Measurements from ENCODE around the gene GEMIN8.
A peak's percentile ranks its signal among the peaks of the same experiment; 100 is the strongest.

Gene GEMIN8

GRCh38 chrX:14014526-14014925 lies 15.2 kb downstream of the GEMIN8 start:
- no peak for DNase-seq

DNA sequence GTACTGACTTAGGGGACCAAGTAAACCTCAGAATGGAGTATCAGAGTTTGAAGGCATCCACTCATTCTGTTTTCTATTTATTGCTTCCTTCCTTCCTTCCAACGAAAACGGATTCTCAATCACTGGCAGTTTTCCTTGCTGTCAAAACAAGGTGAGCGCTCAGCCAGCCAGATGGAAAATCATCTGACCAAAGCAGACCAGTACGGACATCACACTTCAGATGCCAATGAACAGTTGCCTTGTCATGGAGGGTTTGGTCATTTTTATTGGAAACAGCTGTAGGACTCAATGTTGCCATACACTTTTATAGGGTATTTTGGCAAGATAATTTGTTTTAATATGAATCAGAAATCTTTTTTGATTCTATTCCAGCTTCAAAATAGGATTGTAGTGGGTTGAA lies 16.6 kb downstream of the GEMIN8 start:
- no peak for DNase-seq

DNA sequence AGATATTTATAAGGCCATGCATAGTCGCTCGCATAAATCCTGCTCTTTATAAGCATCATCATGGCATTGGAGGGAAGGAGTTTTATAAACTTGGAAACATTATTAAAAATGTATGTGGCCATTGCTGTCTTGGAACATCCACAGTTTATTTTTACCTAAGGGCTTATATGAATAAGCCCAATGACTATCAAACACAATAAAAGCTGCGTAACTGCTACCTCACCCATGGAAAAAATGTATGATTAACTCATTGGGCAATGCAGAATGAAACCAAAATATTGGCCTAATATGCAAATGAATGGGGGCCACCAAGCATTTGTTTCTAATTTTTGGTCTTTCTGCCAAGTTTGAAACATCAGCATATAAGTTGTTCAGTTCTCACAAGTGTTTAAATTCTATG lies 19.1 kb downstream of the GEMIN8 start:
- DNase-seq, result no peak

DNA sequence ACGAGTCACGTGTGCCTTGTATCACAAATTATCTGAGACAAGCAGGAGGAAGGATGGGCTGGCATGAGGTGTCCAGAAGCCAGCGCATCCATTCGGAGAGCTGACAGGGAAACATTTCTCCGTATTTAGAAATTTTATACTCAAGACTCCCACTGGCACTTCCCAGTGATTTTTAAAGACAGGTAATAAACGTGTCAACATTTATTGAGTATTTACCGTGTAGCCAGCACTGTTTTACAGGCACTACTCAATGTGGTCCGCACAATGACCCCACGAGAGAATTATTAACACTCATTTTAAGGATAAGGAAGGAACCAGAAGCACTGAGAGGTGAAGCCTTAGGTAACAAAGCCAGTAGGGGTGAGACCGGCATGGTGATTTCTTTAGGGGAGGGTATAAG lies 23.2 kb downstream of the GEMIN8 start:
- DNase-seq, result no peak

DNA sequence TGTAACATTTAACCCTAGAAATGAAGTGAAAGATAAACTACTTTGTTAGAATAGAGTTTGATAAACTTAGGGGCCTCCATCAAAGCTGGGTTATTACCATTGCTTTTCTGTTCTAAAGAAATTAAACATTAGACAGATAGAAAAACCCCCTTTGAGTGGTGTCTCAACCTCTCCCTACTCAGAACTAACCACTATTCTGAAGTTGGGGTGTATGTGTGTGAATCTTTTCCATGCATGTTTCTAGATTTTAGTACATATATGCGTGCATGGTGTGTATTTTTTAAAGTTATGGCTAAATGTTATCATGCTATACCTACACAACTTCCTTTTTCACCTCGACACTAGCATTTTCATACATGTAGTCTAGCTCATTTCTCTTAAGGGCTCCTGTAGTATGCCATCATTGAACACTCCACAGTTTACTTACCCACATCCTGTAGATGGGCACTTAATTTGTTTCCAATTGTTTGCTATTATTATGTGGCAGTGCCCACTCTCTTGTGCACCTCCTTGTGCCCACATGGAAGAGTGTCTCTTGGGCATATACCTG lies 25.7 kb downstream of the GEMIN8 start:
- DNase-seq, result no peak

DNA sequence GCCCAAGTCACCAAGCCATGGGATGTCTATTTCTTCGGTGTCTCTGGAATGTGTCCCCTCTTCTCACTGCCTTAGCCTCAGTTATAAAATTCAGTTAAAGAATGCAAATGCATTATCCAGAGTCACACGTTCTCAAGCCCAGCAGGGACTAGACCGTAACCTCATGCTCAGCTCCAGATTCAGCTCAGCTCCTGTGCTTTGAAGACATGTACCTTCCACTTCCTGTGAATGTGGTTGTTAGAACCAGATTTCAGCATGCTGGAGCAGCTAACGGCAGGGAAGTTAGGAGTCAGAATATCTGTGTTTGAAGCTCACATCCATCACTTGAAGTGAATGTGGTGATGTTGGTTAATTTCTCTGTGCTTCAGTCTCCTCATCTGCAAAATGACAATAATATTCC lies 26.7 kb downstream of the GEMIN8 start:
- DNase-seq, result no peak

GRCh38 chrX:13996650-13997049 lies 33.0 kb downstream of the GEMIN8 start:
- no peak for DNase-seq

DNA sequence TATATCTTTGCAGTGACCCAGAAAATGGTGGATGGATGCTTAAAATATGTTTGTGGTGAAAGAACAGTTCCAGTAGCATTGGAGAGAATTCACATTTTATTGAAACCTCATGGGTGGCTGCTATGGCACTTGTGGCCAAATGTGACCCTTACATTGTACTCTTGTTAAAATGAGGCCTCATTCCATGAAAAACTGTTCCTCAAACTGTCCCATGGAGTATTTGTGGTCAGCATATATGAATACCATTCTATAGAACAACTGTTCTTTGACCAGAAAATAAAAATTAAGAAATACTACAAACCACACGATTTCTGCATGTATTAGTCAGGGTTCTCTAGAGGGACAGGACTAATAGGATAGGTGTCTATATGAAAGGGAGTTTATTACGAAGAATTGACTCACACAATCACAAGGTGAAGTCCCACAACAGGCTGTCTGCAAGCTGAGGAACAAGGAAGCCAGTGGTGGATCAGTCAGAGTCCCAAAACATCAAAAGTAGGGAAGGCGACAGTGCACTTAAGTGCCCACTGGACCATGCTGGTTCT lies 35.1 kb downstream of the GEMIN8 start:
- DNase-seq, result no peak

- DNase-seq, result no peak
These were observed 35.6 kb downstream of the GEMIN8 start for GRCh38 chrX:13994104-13994503.

DNA sequence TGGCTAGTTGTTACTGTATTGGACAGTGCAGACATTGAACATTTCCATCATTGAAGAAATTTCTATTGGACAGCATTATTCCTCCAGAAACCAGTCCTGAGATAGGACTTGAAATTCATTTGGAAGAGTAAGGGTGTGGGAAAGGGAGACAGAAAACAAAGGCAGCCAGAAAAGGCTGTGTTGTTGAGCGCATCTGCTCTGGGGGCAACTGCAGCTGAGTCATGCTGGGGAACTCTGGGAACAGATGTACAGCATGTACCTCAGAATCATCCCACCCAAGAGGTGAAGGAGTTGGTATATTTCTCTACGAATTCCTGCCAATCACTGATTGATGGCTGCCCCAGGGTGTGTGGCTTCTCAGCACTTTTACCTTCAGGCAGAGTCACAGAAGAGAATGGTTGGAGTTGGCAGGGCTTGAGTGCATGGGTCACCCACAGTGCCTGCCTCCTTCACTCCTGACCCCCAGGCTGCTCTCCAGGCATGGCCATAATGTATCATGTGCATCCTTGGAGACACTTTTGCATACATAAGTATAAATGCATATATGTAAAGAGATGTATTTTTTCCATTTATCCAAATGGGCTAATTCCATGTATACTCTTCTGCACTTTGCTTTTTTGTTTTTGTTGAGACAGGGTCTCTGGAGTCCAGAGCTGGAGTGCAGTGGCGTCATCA lies 39.4 kb downstream of the GEMIN8 start:
- no peak for DNase-seq

- DNase-seq, result no peak
These were observed 43.8 kb downstream of the GEMIN8 start for GRCh38 chrX:13985697-13986435.

DNA sequence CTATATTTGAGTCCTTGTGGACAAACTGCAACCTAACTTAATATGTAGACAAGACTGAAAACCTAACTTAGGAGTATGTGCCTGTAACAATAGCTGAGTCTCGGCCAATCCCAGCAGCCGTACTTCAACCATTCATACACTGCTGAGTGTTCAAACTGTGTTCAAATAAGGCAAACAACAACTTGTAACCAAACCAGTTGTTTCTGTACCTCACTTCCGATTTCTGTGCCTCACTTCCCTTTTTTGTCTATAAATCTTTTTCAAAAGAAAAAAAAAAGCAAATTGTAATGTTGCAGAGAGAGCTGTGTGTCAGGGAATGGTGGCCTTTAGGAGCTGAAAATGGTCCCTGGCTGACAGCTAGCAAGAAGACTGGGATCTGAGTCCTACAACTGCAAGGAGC lies 46.0 kb downstream of the GEMIN8 start:
- DNase-seq, result peak in 1 of 2 donors; percentile 7

- DNase-seq, result no peak
These were observed 61.5 kb downstream of the GEMIN8 start for GRCh38 chrX:13968198-13968597.

DNA sequence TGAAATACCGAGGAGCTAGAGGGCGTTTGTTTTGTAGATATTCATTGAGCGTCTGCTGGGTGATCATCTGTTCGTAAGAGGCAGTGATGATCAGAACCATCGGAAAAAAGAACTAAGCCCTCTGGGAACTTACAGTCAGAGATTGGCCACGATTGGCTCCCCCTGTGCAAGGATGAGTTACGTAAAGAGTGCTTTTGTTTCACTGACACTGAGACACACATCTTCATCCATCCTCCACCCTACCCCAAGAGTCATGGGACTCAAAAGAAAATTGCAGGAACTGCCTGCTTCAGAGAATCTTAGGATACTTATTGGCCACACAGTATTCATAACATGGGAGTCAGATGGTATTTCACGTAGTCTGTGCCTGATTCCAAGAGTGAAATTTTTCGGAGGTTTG lies 62.1 kb downstream of the GEMIN8 start:
- DNase-seq, result no peak

DNA sequence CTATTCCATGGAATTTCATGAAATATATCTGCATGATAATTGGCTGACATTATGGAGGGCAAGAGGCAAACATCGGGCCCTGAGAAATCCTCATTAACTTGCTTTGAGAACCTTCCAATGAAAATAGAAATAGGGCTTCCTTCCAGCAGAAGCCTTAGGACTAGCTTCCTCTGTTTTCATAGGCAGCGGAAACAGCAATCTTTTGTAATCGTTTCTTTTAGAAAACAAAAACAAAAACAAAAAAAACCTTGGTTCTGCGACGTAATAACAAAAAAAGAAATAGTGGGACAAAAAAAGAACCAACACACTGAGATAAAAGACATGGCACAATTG lies 62.9 kb downstream of the GEMIN8 start:
- no peak for DNase-seq

- no peak for DNase-seq
These were observed 63.5 kb downstream of the GEMIN8 start for GRCh38 chrX:13966071-13966792.

GRCh38 chrX:13965531-13965930 lies 64.2 kb downstream of the GEMIN8 start:
- no peak for DNase-seq

DNA sequence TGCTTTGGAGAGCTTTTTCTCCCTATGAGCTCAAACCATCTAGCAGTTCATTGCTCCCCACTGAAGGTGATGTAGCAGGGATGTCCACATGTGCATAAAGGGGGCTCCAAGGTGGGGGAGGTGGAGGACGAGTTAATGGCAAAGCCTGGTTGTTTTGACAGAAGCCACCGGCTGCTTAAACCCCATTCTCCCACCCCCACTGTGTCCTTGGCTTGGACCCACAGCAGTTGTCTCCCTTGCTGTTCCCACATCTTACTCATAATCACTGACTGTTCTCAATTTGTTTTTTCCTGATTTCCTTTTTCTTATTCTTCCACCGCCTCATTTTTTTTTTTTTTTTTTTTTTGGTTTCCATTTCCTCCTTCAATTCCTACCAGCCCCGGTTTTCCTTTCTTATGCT lies 72.7 kb downstream of the GEMIN8 start:
- no peak for DNase-seq
